OCI-LY3 (cell line): ENCODE data around the gene TSC22D1.

Source experiments
- CTCF ChIP-seq: fragments of 200-600, 300-600 bp; sonication (generic); IDR thresholded peaks from 2 replicates; pipeline ENCODE4 v1.5.1; 2014; ENCODE audit warnings: antibody characterized with exemption, low read length, low read depth
- EZH2phosphoT487 ChIP-seq: fragments of 200-600 bp; shearing (Covaris generic); IDR thresholded peaks from 2 replicates; pipeline ENCODE4 v1.6.1; 2018; ENCODE audit warnings: antibody characterized with exemption, mixed run types, low read depth

DNA sequence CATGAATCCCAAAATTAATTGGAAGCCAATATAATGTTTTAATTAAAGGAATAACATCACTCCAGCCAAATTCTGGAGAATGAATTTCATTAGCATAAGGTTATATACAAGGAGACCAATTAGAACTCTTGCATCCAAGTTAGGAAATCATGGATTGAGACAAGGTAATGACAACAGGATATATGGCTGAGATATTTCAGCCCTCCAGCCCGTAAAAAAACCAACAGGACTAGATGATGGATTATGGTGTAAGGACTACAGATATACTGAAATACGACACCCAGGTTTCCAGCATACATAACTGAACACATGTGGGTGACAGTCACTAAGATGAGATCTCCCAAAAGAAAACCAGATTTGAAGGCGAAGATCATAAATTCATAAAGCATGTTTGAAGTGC, 56.5 kb downstream of the TSC22D1 start:
- TF ChIP-seq CTCF = no peak
- no peak for TF ChIP-seq EZH2phosphoT487
